HepG2 (cell line): ENCODE measurements around the gene KRT7. TPM values are rescaled to one million over a fixed set of nuclear protein-coding genes. Genes with fewer than 3 reads are reported as not detected.

Experiments
- ATAC-seq: fragments of 200-7000 bp; cut with Tn5 transposase; 3 replicates; pipeline ENCODE4 v1.9.1; 2020; ENCODE audit warnings: mild to moderate bottlenecking, moderate library complexity
- BruUV-seq: library from RNA; stranded (reverse); fragments of 400-500 nt; replicated peaks from 2 replicates; lab custom pipeline; 2021; lab: Mats Ljungman, UMichigan
- CTCF ChIA-PET: fragments of 300-600 bp; formaldehyde crosslinking; extraction: SDS; loops from one replicate; lab custom pipeline; 2021; ENCODE audit warnings: low total read pairs, inconsistent platforms, low intra/inter-chr PET ratio; lab: Yijun Ruan, JAX
- POLR2A ChIA-PET: fragments of 350-600 bp; sonication (Branson Sonifier 250); formaldehyde crosslinking; loops from one replicate; lab custom pipeline; 2020; ENCODE audit warnings: antibody characterized with exemption, inconsistent platforms; lab: Yijun Ruan, JAX
- DNase-seq: peaks from one replicate; pipeline ENCODE4 v3.0.0-alpha.2; 2015; ENCODE audit warnings: low spot score
- FAIRE-seq: peaks from 3 replicates; lab custom pipeline; 2011; peaks lifted over from hg19 to GRCh38; lab: Jason Lieb, UNC
- H2AFZ ChIP-seq: one replicate; pipeline ENCODE4 v1.6.1; 2011; ENCODE audit warnings: low read length, inconsistent platforms
- H3K27ac ChIP-seq: fragments of 300-600 bp; 3 replicates; pipeline ENCODE4 v1.8.0; 2011; ENCODE audit warnings: mixed run types, mild to moderate bottlenecking, mixed read lengths, low read length, inconsistent platforms; ENCODE audit not compliant: insufficient read depth; ENCODE audit errors: extremely low read length
- H3K27me3 ChIP-seq, 2 experiments: fragments of 200-600 bp in 1 of 2; 2 replicates in 1 of 2; 3 replicates in 1 of 2; pipeline versions ENCODE4 v1.6.0 to v1.8.0; 2011; ENCODE audit warnings: low read length in 2 of 2, mild to moderate bottlenecking in 2 of 2, moderate library complexity in 2 of 2, inconsistent platforms in 1 of 2; ENCODE audit not compliant: insufficient read depth in 2 of 2, control insufficient read depth in 1 of 2
- H3K36me3 ChIP-seq, 2 experiments: fragments of 200-600 bp in 1 of 2; replicated peaks in 1 of 2; 2 replicates in 1 of 2; 3 replicates in 1 of 2; pipeline versions ENCODE4 v1.5.1 to v1.8.0; 2011; ENCODE audit warnings: low read length in 2 of 2, inconsistent platforms in 1 of 2; ENCODE audit not compliant: insufficient read depth in 2 of 2, control insufficient read depth in 1 of 2
- H3K4me1 ChIP-seq: 2 replicates; pipeline ENCODE4 v1.5.1; 2012; ENCODE audit warnings: low read length, inconsistent platforms; ENCODE audit not compliant: insufficient read depth
- H3K4me2 ChIP-seq: 2 replicates; pipeline ENCODE4 v1.6.0; 2011; ENCODE audit warnings: low read depth, low read length, inconsistent platforms
- H3K4me3 ChIP-seq, 3 experiments: fragments of 200-600 bp in 1 of 3; sonication (generic), shearing (Covaris generic) in 1 of 3; replicated peaks in 1 of 3; 2 replicates each; pipeline ENCODE4 v1.5.1; 2011 to 2016; ENCODE audit warnings: low read length in 3 of 3, inconsistent platforms in 2 of 3, low read depth in 2 of 3, mild to moderate bottlenecking in 2 of 3, control low read depth in 1 of 3, mixed read lengths in 1 of 3; ENCODE audit not compliant: insufficient read depth in 1 of 3
- H3K79me2 ChIP-seq: one replicate; pipeline ENCODE4 v1.6.1; 2011; ENCODE audit warnings: low read length, inconsistent platforms; ENCODE audit not compliant: insufficient read depth
- H3K9ac ChIP-seq: 2 replicates; pipeline ENCODE4 v1.6.0; 2011; ENCODE audit warnings: mild to moderate bottlenecking, low read depth, low read length, inconsistent platforms; ENCODE audit not compliant: insufficient read depth
- H3K9me3 ChIP-seq: 2 replicates; pipeline ENCODE4 v1.5.1; 2012; ENCODE audit warnings: mild to moderate bottlenecking, low read length
- H4K20me1 ChIP-seq: 2 replicates; pipeline ENCODE4 v1.6.0; 2011; ENCODE audit warnings: inconsistent platforms, mild to moderate bottlenecking, low read length, moderate library complexity; ENCODE audit not compliant: insufficient read depth
- CREB1 ChIP-seq, 2 experiments: fragments of 450-650 bp in 1 of 2; IDR thresholded peaks; 2 replicates each; pipeline ENCODE4 v1.6.1; 2016 to 2017; ENCODE audit warnings: control low read depth in 1 of 2, mild to moderate bottlenecking in 1 of 2, missing compliant biosample characterization in 1 of 2, missing genetic modification characterization in 1 of 2
- MTERF4 ChIP-seq: sonication (generic); formaldehyde crosslinking; IDR thresholded peaks from 2 replicates; pipeline ENCODE4 v1.8.0; 2023; ENCODE audit warnings: mild to moderate bottlenecking, missing genetic modification reagents
- NR2F2 ChIP-seq: IDR thresholded peaks from 2 replicates; pipeline ENCODE4 v1.6.1; 2012; ENCODE audit warnings: low read depth, inconsistent platforms, borderline replicate concordance
- PHF8 ChIP-seq: sonication (generic); formaldehyde crosslinking; IDR thresholded peaks from 2 replicates; pipeline ENCODE4 v1.5.0; 2020; ENCODE audit warnings: missing genetic modification reagents
- PRDM4 ChIP-seq: sonication (generic); formaldehyde crosslinking; IDR thresholded peaks from 2 replicates; pipeline ENCODE4 v1.9.0; 2021; ENCODE audit warnings: missing genetic modification reagents, borderline replicate concordance
- SIX1 ChIP-seq: sonication (generic); formaldehyde crosslinking; IDR thresholded peaks from 2 replicates; pipeline ENCODE4 v1.4.0; 2020; ENCODE audit warnings: missing genetic modification reagents, borderline replicate concordance
- SRY ChIP-seq: sonication (generic); formaldehyde crosslinking; IDR thresholded peaks from 2 replicates; pipeline ENCODE4 v1.8.0; 2022; ENCODE audit warnings: mild to moderate bottlenecking, missing genetic modification reagents
- TARDBP ChIP-seq: sonication (generic); formaldehyde crosslinking; IDR thresholded peaks from 2 replicates; pipeline ENCODE4 v1.8.0; 2022; ENCODE audit warnings: mild to moderate bottlenecking, missing genetic modification reagents
- ZNF12 ChIP-seq: sonication (generic); formaldehyde crosslinking; IDR thresholded peaks from 2 replicates; pipeline ENCODE4 v1.5.0; 2020; ENCODE audit warnings: missing genetic modification reagents
- ZNF276 ChIP-seq: sonication (generic); formaldehyde crosslinking; IDR thresholded peaks from 2 replicates; pipeline ENCODE4 v1.4.0; 2020; ENCODE audit warnings: mild to moderate bottlenecking, low read depth, missing genetic modification reagents
- ZNF451 ChIP-seq: sonication (generic); formaldehyde crosslinking; IDR thresholded peaks from 2 replicates; pipeline ENCODE4 v1.5.0; 2020; ENCODE audit warnings: mild to moderate bottlenecking, missing genetic modification reagents
- ZNF749 ChIP-seq: sonication (generic); formaldehyde crosslinking; IDR thresholded peaks from 2 replicates; pipeline ENCODE4 v1.8.0; 2022; ENCODE audit warnings: mild to moderate bottlenecking, missing genetic modification reagents, moderate library complexity, borderline replicate concordance
- ZNF766 ChIP-seq: sonication (generic); formaldehyde crosslinking; IDR thresholded peaks from 2 replicates; pipeline ENCODE4 v1.5.0; 2020; ENCODE audit warnings: missing genetic modification reagents, borderline replicate concordance
- WGBS: methylation state at CpG from one replicate; pipeline ENCODE4 v1.1.6; 2017; ENCODE audit warnings: low lambda C conversion rate; 5-methylcytosine and 5-hydroxymethylcytosine counted together
- in situ Hi-C: cut with HindIII; loops from 2 replicates; pipeline ENCODE4 v1.10.0; 2017; ENCODE audit warnings: low pct_unique_long_range_greater_than_20kb; ENCODE audit not compliant: extremely low pct_ligation_motif_present
- intact Hi-C: fragments of 100-400 bp; cut with micrococcal nuclease; formaldehyde crosslinking; loops from one replicate; pipeline ENCODE4 v1.10.0; 2022; ENCODE audit not compliant: unreplicated experiment
- polyA plus RNA-seq, 8 experiments: library from polyadenylated mRNA; depleted of rRNA in 3 of 8; stranded (reverse) in 7 of 8; unstranded in 1 of 8; fragments of >200 nt; fragmentation: Illumina TruSeq in 4 of 8; extraction: Trizol in 4 of 8; gene quantifications; 2 replicates each; pipeline versions ENCODE4 v1.2.1 to v1.2.3, GENCODE V29; 2011 to 2016; ENCODE audit warnings: low read depth in 4 of 8, missing spikeins in 1 of 8, mixed read lengths in 1 of 8; ENCODE audit not compliant: insufficient read depth in 1 of 8
- total RNA-seq, 5 experiments: library from RNA; depleted of rRNA; stranded (reverse); fragments of >200 nt; fragmentation: Illumina TruSeq; extraction: Trizol; gene quantifications; 2 replicates each; pipeline ENCODE4 v1.2.3, GENCODE V29; 2016; ENCODE audit warnings: low read depth in 1 of 5
- TF ChIP-seq, protein P1 (sequence below): sonication (generic); formaldehyde crosslinking; conservative IDR thresholded peaks from 2 replicates; pipeline ENCODE4 v1.8.1; 2023; ENCODE audit warnings: missing genetic modification reagents

KRT7 gene
- total and polyA plus RNA-seq, 2 of the 13 experiments (the other 11 are each of a cell fraction or from before 2014, with no cell fraction given) = 0.83 TPM; not detected in 1

DNA sequence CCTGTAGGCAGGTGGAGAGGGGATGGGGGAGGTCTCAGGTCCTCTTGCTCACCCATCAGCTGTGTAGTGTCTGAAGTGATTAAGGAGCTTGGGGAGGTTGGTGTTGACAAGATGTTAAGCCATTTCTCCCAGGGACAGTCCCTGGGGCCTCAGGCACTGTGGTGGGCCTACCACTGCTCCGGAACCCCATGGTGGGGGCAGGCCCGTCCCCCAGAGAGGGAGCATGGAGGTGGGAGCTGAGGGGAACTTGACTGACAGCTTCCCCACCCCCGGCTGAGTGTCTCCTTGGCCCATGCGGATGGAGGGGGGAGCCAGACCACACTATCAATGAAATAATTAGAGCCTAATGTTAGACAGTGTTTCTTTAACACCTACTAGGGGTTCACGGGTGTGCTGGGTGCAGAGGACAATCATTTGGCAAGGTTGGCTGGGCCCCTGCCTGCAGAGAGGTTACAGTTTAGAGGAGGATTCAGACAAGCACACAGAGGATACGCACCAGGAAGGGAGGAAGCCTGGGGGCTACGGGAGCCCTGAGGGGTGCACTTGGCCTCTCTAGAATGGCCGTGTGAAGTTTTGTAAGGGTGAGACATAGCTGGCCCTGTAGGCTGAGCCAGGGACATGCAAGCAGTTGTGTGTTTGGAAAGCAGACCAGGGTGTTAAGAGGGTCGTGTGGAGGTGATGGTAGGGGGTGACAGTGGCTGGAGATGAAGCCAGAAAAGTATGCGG, 22.0 kb upstream of the KRT7 start (continued):
- no peak for TF ChIP-seq ZNF12
- TF ChIP-seq PRDM4 (CRISPR knock-in tag) = no peak
- TF ChIP-seq TARDBP (CRISPR knock-in tag) = no peak

- ATAC-seq (no peak), FAIRE-seq (no peak), DNase-seq (no peak)
- Histone ChIP-seq H3K79me2 (no peaks in the 10 kb centered on the region), H3K9ac (no peak overlapping the region), H3K36me3 (no peaks in the 10 kb centered on the region), H3K27ac (no peak overlapping the region), H4K20me1 (0 out of 2 replicates have a peak, but pooled peaks cover 2% of the 10 kb centered on the region), H3K4me3 (no peak overlapping the region), H3K27me3 (peaks cover 12 to 38% of the 10 kb centered on the region in 2 experiments; a peak in 3 of 5 replicates), H3K4me2 (no peak overlapping the region), H3K4me1 (no peaks in the 10 kb centered on the region), H2AFZ (no peak overlapping the region), H3K9me3 (no peaks in the 10 kb centered on the region)
- in situ Hi-C loops = no loop called here
- no TSS peak for BruUV-seq
- POLR2A ChIA-PET = no interaction called here
- intact Hi-C loops = no loop called here
- CTCF ChIA-PET = no interaction called here
- WGBS = 2% methylated on average over 5 of the region's 13 CpGs
- TF ChIP-seq CREB1 (IDR thresholded peaks at IDR 0.05) (no peak), CREB1 (CRISPR knock-in tag; IDR thresholded peaks at IDR 0.05) (no peak), MTERF4 (no peak), SIX1 (CRISPR knock-in tag) (no peak), ZNF276 (CRISPR knock-in tag) (no peak), ZNF766 (CRISPR knock-in tag) (no peak), ZNF451 (CRISPR knock-in tag) (no peak), PHF8 (CRISPR knock-in tag) (no peak), SRY (CRISPR knock-in tag) (no peak), ZNF749 (CRISPR knock-in tag) (no peak), NR2F2 (no peak)
- TF ChIP-seq, protein P1, sequence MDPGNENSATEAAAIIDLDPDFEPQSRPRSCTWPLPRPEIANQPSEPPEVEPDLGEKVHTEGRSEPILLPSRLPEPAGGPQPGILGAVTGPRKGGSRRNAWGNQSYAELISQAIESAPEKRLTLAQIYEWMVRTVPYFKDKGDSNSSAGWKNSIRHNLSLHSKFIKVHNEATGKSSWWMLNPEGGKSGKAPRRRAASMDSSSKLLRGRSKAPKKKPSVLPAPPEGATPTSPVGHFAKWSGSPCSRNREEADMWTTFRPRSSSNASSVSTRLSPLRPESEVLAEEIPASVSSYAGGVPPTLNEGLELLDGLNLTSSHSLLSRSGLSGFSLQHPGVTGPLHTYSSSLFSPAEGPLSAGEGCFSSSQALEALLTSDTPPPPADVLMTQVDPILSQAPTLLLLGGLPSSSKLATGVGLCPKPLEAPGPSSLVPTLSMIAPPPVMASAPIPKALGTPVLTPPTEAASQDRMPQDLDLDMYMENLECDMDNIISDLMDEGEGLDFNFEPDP (CRISPR knock-in tag) = no peak
Measured at GRCh38 chr12:52211716-52212585, 21.1 kb upstream of the KRT7 start.
